Immature natural killer cell (primary cell): ENCODE measurements around the gene CDC42BPA. TPM values are rescaled to one million over a fixed set of nuclear protein-coding genes. Genes with fewer than 3 reads are reported as not detected.

ENCODE experiments used
- DNase-seq, 3 donors: peaks; one replicate each; pipeline ENCODE4 v3.0.0; 2022; ENCODE audit warnings: mixed read lengths in 1 of 3
- H3K27ac Mint-ChIP-seq, 6 donors: one replicate each; pipeline ENCODE4 v1.8.0; 2020; ENCODE audit warnings: mixed read lengths in 6 of 6, mild to moderate bottlenecking in 5 of 6, inconsistent platforms in 4 of 6, moderate library complexity in 3 of 6
- H3K27me3 Mint-ChIP-seq, 3 donors: one replicate each; pipeline ENCODE4 v1.8.0; 2020 to 2021; ENCODE audit warnings: low read depth in 3 of 3, mild to moderate bottlenecking in 3 of 3, mixed read lengths in 3 of 3, moderate library complexity in 3 of 3, inconsistent platforms in 1 of 3
- H3K36me3 Mint-ChIP-seq, 3 donors: one replicate each; pipeline ENCODE4 v1.8.0; 2020; ENCODE audit warnings: mixed read lengths in 3 of 3, inconsistent platforms in 2 of 3, mild to moderate bottlenecking in 2 of 3
- H3K4me1 Mint-ChIP-seq, 2 donors: one replicate each; pipeline ENCODE4 v1.8.0; 2020; ENCODE audit warnings: inconsistent platforms in 2 of 2, mild to moderate bottlenecking in 2 of 2, mixed read lengths in 2 of 2, moderate library complexity in 1 of 2
- H3K4me3 Mint-ChIP-seq, 5 donors: one replicate each; pipeline ENCODE4 v1.8.0; 2020; ENCODE audit warnings: mild to moderate bottlenecking in 5 of 5, mixed read lengths in 5 of 5, inconsistent platforms in 3 of 5, moderate library complexity in 3 of 5
- H3K9me3 Mint-ChIP-seq, 6 donors: one replicate each; pipeline ENCODE4 v1.8.0; 2020; ENCODE audit warnings: mild to moderate bottlenecking in 6 of 6, mixed read lengths in 6 of 6, inconsistent platforms in 4 of 6, moderate library complexity in 3 of 6
- polyA plus RNA-seq, 3 donors: library from polyadenylated mRNA; unstranded; fragments of 300-500 nt; fragmentation: Illumina TruSeq; gene quantifications; one replicate each; pipeline ENCODE4 v1.2.3, GENCODE V29; 2021

The CDC42BPA gene
- polyA plus RNA-seq, 3 donors from 2014 or later: 0.13 to 0.67 TPM; not detected in 1

GRCh38 chr1:226951286-226952117, 366.8 kb downstream of the CDC42BPA start:
- no peak overlapping the region for H3K27ac Mint-ChIP-seq
- no peaks in the 10 kb centered on the region for H3K9me3 Mint-ChIP-seq
- no peak overlapping the region for H3K4me3 Mint-ChIP-seq
- peaks cover 0 to 9% (median 4%) of the 10 kb centered on the region in 3 donors for H3K36me3 Mint-ChIP-seq
- peaks cover 15 to 55% of the 10 kb centered on the region in 2 donors for H3K4me1 Mint-ChIP-seq
- DNase-seq: no peak
- H3K27me3 Mint-ChIP-seq: peaks cover 0 to 2% (median 0%) of the 10 kb centered on the region in 3 donors

GRCh38 chr1:226950871-226951270, 367.4 kb downstream of the CDC42BPA start:
- peaks cover 0 to 3% (median 0%) of the 10 kb centered on the region in 3 donors for H3K27me3 Mint-ChIP-seq
- peaks cover 20 to 61% of the 10 kb centered on the region in 2 donors for H3K4me1 Mint-ChIP-seq
- H3K9me3 Mint-ChIP-seq: no peaks in the 10 kb centered on the region
- no peak for DNase-seq
- no peak overlapping the region for H3K4me3 Mint-ChIP-seq
- H3K27ac Mint-ChIP-seq: no peak overlapping the region
- peaks cover 0 to 9% (median 4%) of the 10 kb centered on the region in 3 donors for H3K36me3 Mint-ChIP-seq

GRCh38 chr1:226950316-226950715, 368.0 kb downstream of the CDC42BPA start:
- peaks cover 19 to 61% of the 10 kb centered on the region in 2 donors for H3K4me1 Mint-ChIP-seq
- H3K4me3 Mint-ChIP-seq: no peak overlapping the region
- no peaks in the 10 kb centered on the region for H3K9me3 Mint-ChIP-seq
- H3K27ac Mint-ChIP-seq: no peak overlapping the region
- DNase-seq: no peak
- peaks cover 0 to 9% (median 4%) of the 10 kb centered on the region in 3 donors for H3K36me3 Mint-ChIP-seq
- H3K27me3 Mint-ChIP-seq: peaks cover 0 to 3% (median 0%) of the 10 kb centered on the region in 3 donors

GRCh38 chr1:226949401-226949800, 368.9 kb downstream of the CDC42BPA start:
- Mint-ChIP-seq H3K4me1 (peaks cover 17 to 56% of the 10 kb centered on the region in 2 donors), H3K27me3 (peaks cover 1 to 3% (median 2%) of the 10 kb centered on the region in 3 donors), H3K9me3 (no peaks in the 10 kb centered on the region), H3K4me3 (no peak overlapping the region), H3K36me3 (peaks cover 0 to 9% (median 4%) of the 10 kb centered on the region in 3 donors), H3K27ac (no peak overlapping the region)
- no peak for DNase-seq

GRCh38 chr1:226948996-226949395, 369.3 kb downstream of the CDC42BPA start:
- Mint-ChIP-seq H3K4me3 (no peak overlapping the region), H3K27ac (no peak overlapping the region), H3K36me3 (peaks cover 0 to 9% (median 4%) of the 10 kb centered on the region in 3 donors), H3K9me3 (no peaks in the 10 kb centered on the region), H3K27me3 (peaks cover 1 to 4% (median 4%) of the 10 kb centered on the region in 3 donors), H3K4me1 (peaks cover 15 to 52% of the 10 kb centered on the region in 2 donors)
- no peak for DNase-seq

- Mint-ChIP-seq H3K4me3 (no peak overlapping the region), H3K36me3 (peaks cover 0 to 9% (median 4%) of the 10 kb centered on the region in 3 donors), H3K27me3 (peaks cover 1 to 4% (median 4%) of the 10 kb centered on the region in 3 donors), H3K4me1 (peaks cover 15 to 51% of the 10 kb centered on the region in 2 donors), H3K9me3 (no peaks in the 10 kb centered on the region), H3K27ac (no peak overlapping the region)
- no peak for DNase-seq
Measured at GRCh38 chr1:226948480-226948879, 369.8 kb downstream of the CDC42BPA start.

- no peak overlapping the region for H3K27ac Mint-ChIP-seq
- H3K36me3 Mint-ChIP-seq: peaks cover 0 to 5% (median 4%) of the 10 kb centered on the region in 3 donors
- no peaks in the 10 kb centered on the region for H3K9me3 Mint-ChIP-seq
- peaks cover 1 to 6% (median 4%) of the 10 kb centered on the region in 3 donors for H3K27me3 Mint-ChIP-seq
- DNase-seq: no peak
- H3K4me3 Mint-ChIP-seq: no peak overlapping the region
- H3K4me1 Mint-ChIP-seq: peaks cover 16 to 52% of the 10 kb centered on the region in 2 donors
Measured at GRCh38 chr1:226948051-226948450, 370.2 kb downstream of the CDC42BPA start.

- H3K36me3 Mint-ChIP-seq: peaks cover 0 to 5% (median 4%) of the 10 kb centered on the region in 3 donors
- peaks cover 20 to 64% of the 10 kb centered on the region in 2 donors for H3K4me1 Mint-ChIP-seq
- H3K27ac Mint-ChIP-seq: peak overlapping the region in 1 of 6 donors; percentile 5
- H3K27me3 Mint-ChIP-seq: peaks cover 1 to 6% (median 4%) of the 10 kb centered on the region in 3 donors
- DNase-seq: no peak
- H3K9me3 Mint-ChIP-seq: no peaks in the 10 kb centered on the region
- H3K4me3 Mint-ChIP-seq: no peak overlapping the region
Measured at GRCh38 chr1:226946841-226947240, 371.5 kb downstream of the CDC42BPA start.

GRCh38 chr1:226946285-226946684, 372.0 kb downstream of the CDC42BPA start:
- no peak overlapping the region for H3K4me3 Mint-ChIP-seq
- no peaks in the 10 kb centered on the region for H3K9me3 Mint-ChIP-seq
- no peak for DNase-seq
- peaks cover 0 to 5% (median 4%) of the 10 kb centered on the region in 3 donors for H3K36me3 Mint-ChIP-seq
- peaks cover 1 to 6% (median 4%) of the 10 kb centered on the region in 3 donors for H3K27me3 Mint-ChIP-seq
- H3K4me1 Mint-ChIP-seq: peaks cover 24 to 70% of the 10 kb centered on the region in 2 donors
- H3K27ac Mint-ChIP-seq: peak overlapping the region in 1 of 6 donors; percentile 5

- Mint-ChIP-seq H3K9me3 (no peaks in the 10 kb centered on the region), H3K27ac (no peak overlapping the region), H3K27me3 (peaks cover 1 to 6% (median 4%) of the 10 kb centered on the region in 3 donors), H3K4me1 (peaks cover 27 to 70% of the 10 kb centered on the region in 2 donors), H3K4me3 (no peak overlapping the region), H3K36me3 (peaks cover 0 to 5% (median 4%) of the 10 kb centered on the region in 3 donors)
- DNase-seq: no peak
Measured at GRCh38 chr1:226945858-226946245, 372.4 kb downstream of the CDC42BPA start.

GRCh38 chr1:226945106-226945857, 373.0 kb downstream of the CDC42BPA start:
- Mint-ChIP-seq H3K4me3 (no peak overlapping the region), H3K9me3 (no peaks in the 10 kb centered on the region), H3K27me3 (peaks cover 1 to 8% (median 4%) of the 10 kb centered on the region in 3 donors), H3K36me3 (peaks cover 0 to 5% (median 4%) of the 10 kb centered on the region in 3 donors), H3K4me1 (peaks cover 32 to 72% of the 10 kb centered on the region in 2 donors), H3K27ac (peak overlapping the region in 1 of 6 donors; percentile 76)
- DNase-seq: no peak

GRCh38 chr1:226943927-226944326, 374.4 kb downstream of the CDC42BPA start:
- peak overlapping the region in 3 of 6 donors; percentile 37 to 63 (median 42) for H3K27ac Mint-ChIP-seq
- H3K36me3 Mint-ChIP-seq: peaks cover 0 to 5% (median 4%) of the 10 kb centered on the region in 3 donors
- DNase-seq: no peak
- H3K9me3 Mint-ChIP-seq: no peaks in the 10 kb centered on the region
- H3K27me3 Mint-ChIP-seq: peaks cover 8 to 20% (median 16%) of the 10 kb centered on the region in 3 donors
- H3K4me1 Mint-ChIP-seq: peaks cover 37 to 70% of the 10 kb centered on the region in 2 donors
- H3K4me3 Mint-ChIP-seq: no peak overlapping the region

GRCh38 chr1:226943156-226943555, 375.1 kb downstream of the CDC42BPA start:
- peaks cover 44 to 70% of the 10 kb centered on the region in 2 donors for H3K4me1 Mint-ChIP-seq
- H3K4me3 Mint-ChIP-seq: no peak overlapping the region
- DNase-seq: no peak
- peaks cover 8 to 24% (median 17%) of the 10 kb centered on the region in 3 donors for H3K27me3 Mint-ChIP-seq
- peak overlapping the region in 2 of 6 donors; percentile 63 to 74 for H3K27ac Mint-ChIP-seq
- peaks cover 0 to 2% (median under 1%) of the 10 kb centered on the region in 3 donors for H3K36me3 Mint-ChIP-seq
- H3K9me3 Mint-ChIP-seq: no peaks in the 10 kb centered on the region
